Activated naive CD4-positive, alpha-beta T cell treated with anti-CD3 and anti-CD28 coated beads for 36 hours (primary cell): ENCODE measurements around the gene FBXO7. TPM values are rescaled to one million over a fixed set of nuclear protein-coding genes. Genes with fewer than 3 reads are reported as not detected.

ENCODE experiments used
- CTCF ChIA-PET: fragments of 350-600 bp; sonication (Branson Sonifier 250); formaldehyde crosslinking; loops from one replicate; lab custom pipeline; 2021; ENCODE audit warnings: antibody characterized with exemption; lab: Charles Lee
- DNase-seq: peaks from one replicate; pipeline ENCODE4 v3.0.0-alpha.2; 2020
- H3K27ac Mint-ChIP-seq: one replicate; pipeline ENCODE4 v1.8.0; 2021; ENCODE audit warnings: mild to moderate bottlenecking, mixed read lengths
- H3K27me3 Mint-ChIP-seq: one replicate; pipeline ENCODE4 v1.8.0; 2021; ENCODE audit warnings: low read depth, mixed read lengths
- H3K36me3 Mint-ChIP-seq: one replicate; pipeline ENCODE4 v1.8.0; 2021; ENCODE audit warnings: low read depth, mixed read lengths
- H3K4me1 Mint-ChIP-seq: one replicate; pipeline ENCODE4 v1.8.0; 2021; ENCODE audit warnings: low read depth, mixed read lengths
- H3K4me3 Mint-ChIP-seq: one replicate; pipeline ENCODE4 v1.8.0; 2021; ENCODE audit warnings: mild to moderate bottlenecking, moderate library complexity, mixed read lengths
- H3K9me3 Mint-ChIP-seq: one replicate; pipeline ENCODE4 v1.8.0; 2021; ENCODE audit warnings: mixed read lengths
- intact Hi-C: fragments of 100-400 bp; cut with micrococcal nuclease; formaldehyde crosslinking; loops from one replicate; pipeline ENCODE4 v1.15.1; 2023
- total RNA-seq, 2 experiments: library from RNA; stranded (reverse); gene quantifications; one replicate each; pipeline ENCODE4 v1.2.3, GENCODE V29; 2021

Gene FBXO7
- total RNA-seq, 2 experiments from 2014 or later, result 62.5 to 65.9 TPM

GRCh38 chr22:32492111-32492510 lies 17.5 kb downstream of the FBXO7 start:
- Mint-ChIP-seq H3K4me3 (no peak overlapping the region), H3K27me3 (no peaks in the 10 kb centered on the region), H3K27ac (no peak overlapping the region), H3K9me3 (no peaks in the 10 kb centered on the region), H3K36me3 (peaks cover 33% of the 10 kb centered on the region), H3K4me1 (no peaks in the 10 kb centered on the region)
- DNase-seq, result no peak
- CTCF ChIA-PET, result no interaction called here
- intact Hi-C loops, result no loop called here

- H3K36me3 Mint-ChIP-seq, result peaks cover 37% of the 10 kb centered on the region
- no peak overlapping the region for H3K4me3 Mint-ChIP-seq
- H3K4me1 Mint-ChIP-seq, result no peaks in the 10 kb centered on the region
- no peak for DNase-seq
- H3K27ac Mint-ChIP-seq, result no peak overlapping the region
- CTCF ChIA-PET, result interaction anchor here (1.0 to 1.1 kb wide), 2 partner anchors 20 to 23 kb away, joined by 3 read pairs; no protein-coding TSS in a partner anchor
- intact Hi-C loops, result no loop called here
- H3K9me3 Mint-ChIP-seq, result no peaks in the 10 kb centered on the region
- no peaks in the 10 kb centered on the region for H3K27me3 Mint-ChIP-seq
Observed at GRCh38 chr22:32493551-32493950, 18.9 kb downstream of the FBXO7 start.

DNA sequence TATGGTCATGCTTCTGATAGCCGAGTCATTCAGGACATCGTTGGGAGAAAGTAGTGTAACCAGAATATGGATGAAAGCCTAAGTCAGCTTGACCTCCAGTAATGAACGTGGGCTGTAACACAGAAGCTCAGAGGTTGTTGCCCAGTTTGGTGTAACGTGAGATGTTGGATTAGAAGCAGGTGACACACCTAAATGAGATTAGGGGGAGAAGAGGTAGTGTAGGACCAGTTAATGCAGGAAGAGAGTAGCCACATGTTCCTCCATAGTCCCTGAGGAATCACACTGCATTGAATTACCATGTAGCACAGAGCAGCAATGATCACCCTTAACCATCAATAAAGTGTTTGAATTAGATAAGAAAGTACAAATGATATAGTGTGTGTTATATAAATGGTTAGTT lies 20.4 kb downstream of the FBXO7 start:
- Mint-ChIP-seq H3K27ac (no peak overlapping the region), H3K27me3 (no peaks in the 10 kb centered on the region), H3K4me3 (no peak overlapping the region), H3K36me3 (peaks cover 41% of the 10 kb centered on the region), H3K9me3 (no peaks in the 10 kb centered on the region), H3K4me1 (no peaks in the 10 kb centered on the region)
- intact Hi-C loops, result no loop called here
- DNase-seq, result no peak
- CTCF ChIA-PET, result no interaction called here

- no peak overlapping the region for H3K4me3 Mint-ChIP-seq
- no peaks in the 10 kb centered on the region for H3K9me3 Mint-ChIP-seq
- CTCF ChIA-PET, result interaction anchor here (0.5 kb wide), 1 partner anchor 32 kb away, joined by 3 read pairs; no protein-coding TSS in a partner anchor
- H3K27me3 Mint-ChIP-seq, result no peaks in the 10 kb centered on the region
- no peak overlapping the region for H3K27ac Mint-ChIP-seq
- intact Hi-C loops, result no loop called here
- no peak for DNase-seq
- no peaks in the 10 kb centered on the region for H3K4me1 Mint-ChIP-seq
- H3K36me3 Mint-ChIP-seq, result peaks cover 20% of the 10 kb centered on the region
Observed at GRCh38 chr22:32499666-32500065, 25.1 kb downstream of the FBXO7 start.

GRCh38 chr22:32501836-32502752 lies 27.5 kb downstream of the FBXO7 start:
- no peaks in the 10 kb centered on the region for H3K27me3 Mint-ChIP-seq
- CTCF ChIA-PET, result interaction anchor here (0.6 kb wide), 1 partner anchor 224 kb away, joined by 3 read pairs; no protein-coding TSS in a partner anchor
- no peak overlapping the region for H3K27ac Mint-ChIP-seq
- H3K4me3 Mint-ChIP-seq, result no peak overlapping the region
- no peaks in the 10 kb centered on the region for H3K4me1 Mint-ChIP-seq
- no peak for DNase-seq
- H3K36me3 Mint-ChIP-seq, result peaks cover 12% of the 10 kb centered on the region
- H3K9me3 Mint-ChIP-seq, result no peaks in the 10 kb centered on the region
- intact Hi-C loops, result no loop called here

DNA sequence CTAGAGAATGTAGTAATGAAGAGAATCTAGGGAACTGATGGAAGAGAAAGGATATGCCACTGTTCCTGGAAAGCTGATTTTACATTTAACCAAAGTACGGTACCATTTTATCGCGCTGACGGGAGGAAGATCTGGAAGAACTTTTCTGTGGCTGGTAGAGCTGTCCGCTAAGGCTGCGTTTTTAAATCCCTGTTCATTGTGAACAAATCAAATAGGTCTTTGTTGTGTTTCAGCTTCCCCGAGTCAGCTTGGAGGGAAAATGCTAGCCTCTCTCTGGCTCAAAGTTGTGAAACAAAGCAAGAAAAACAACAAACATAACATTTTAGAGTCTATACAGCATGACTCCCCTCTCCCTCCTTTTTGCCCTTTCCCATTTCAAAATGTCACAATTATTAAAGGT lies 34.4 kb downstream of the FBXO7 start:
- Mint-ChIP-seq H3K36me3 (no peaks in the 10 kb centered on the region), H3K27ac (no peak overlapping the region), H3K4me3 (no peak overlapping the region), H3K27me3 (no peaks in the 10 kb centered on the region), H3K4me1 (no peaks in the 10 kb centered on the region), H3K9me3 (no peaks in the 10 kb centered on the region)
- DNase-seq, result no peak
- CTCF ChIA-PET, result interaction anchor here (1.0 kb wide), 1 partner anchor 288 kb away, joined by 4 read pairs; no protein-coding TSS in a partner anchor
- intact Hi-C loops, result no loop called here

DNA sequence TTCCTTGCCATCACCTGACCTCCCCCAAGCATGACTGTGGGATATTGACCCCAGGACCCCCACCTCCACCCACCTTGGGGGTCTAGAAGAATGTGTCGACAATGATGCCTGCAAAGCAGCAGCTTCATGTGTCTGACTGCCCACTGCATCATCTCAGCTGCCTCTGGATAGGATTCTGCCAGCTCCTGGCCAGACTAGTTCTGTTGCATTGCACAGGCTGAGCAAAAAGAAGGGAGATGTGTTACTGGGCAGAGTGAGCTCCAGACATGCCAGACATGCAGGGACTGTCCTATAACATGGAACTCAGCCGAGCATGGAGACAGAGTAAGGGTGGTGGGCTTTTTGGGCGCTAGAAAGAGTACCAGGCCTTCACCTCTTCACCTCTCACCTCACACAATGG lies 36.7 kb downstream of the FBXO7 start:
- H3K36me3 Mint-ChIP-seq, result no peaks in the 10 kb centered on the region
- H3K4me1 Mint-ChIP-seq, result no peaks in the 10 kb centered on the region
- H3K27ac Mint-ChIP-seq, result no peak overlapping the region
- H3K9me3 Mint-ChIP-seq, result no peaks in the 10 kb centered on the region
- CTCF ChIA-PET, result no interaction called here
- DNase-seq, result no peak
- H3K27me3 Mint-ChIP-seq, result no peaks in the 10 kb centered on the region
- no peak overlapping the region for H3K4me3 Mint-ChIP-seq
- intact Hi-C loops, result no loop called here

GRCh38 chr22:32511776-32512175 lies 37.2 kb downstream of the FBXO7 start:
- Mint-ChIP-seq H3K27ac (no peak overlapping the region), H3K4me3 (no peak overlapping the region), H3K9me3 (no peaks in the 10 kb centered on the region), H3K27me3 (no peaks in the 10 kb centered on the region), H3K4me1 (no peaks in the 10 kb centered on the region), H3K36me3 (no peaks in the 10 kb centered on the region)
- CTCF ChIA-PET, result no interaction called here
- intact Hi-C loops, result no loop called here
- DNase-seq, result no peak

- H3K9me3 Mint-ChIP-seq, result no peaks in the 10 kb centered on the region
- H3K27me3 Mint-ChIP-seq, result no peaks in the 10 kb centered on the region
- DNase-seq, result no peak
- CTCF ChIA-PET, result no interaction called here
- H3K4me1 Mint-ChIP-seq, result no peaks in the 10 kb centered on the region
- no peak overlapping the region for H3K4me3 Mint-ChIP-seq
- no peak overlapping the region for H3K27ac Mint-ChIP-seq
- intact Hi-C loops, result no loop called here
- H3K36me3 Mint-ChIP-seq, result no peaks in the 10 kb centered on the region
Observed at GRCh38 chr22:32512267-32512982, 37.8 kb downstream of the FBXO7 start.

DNA sequence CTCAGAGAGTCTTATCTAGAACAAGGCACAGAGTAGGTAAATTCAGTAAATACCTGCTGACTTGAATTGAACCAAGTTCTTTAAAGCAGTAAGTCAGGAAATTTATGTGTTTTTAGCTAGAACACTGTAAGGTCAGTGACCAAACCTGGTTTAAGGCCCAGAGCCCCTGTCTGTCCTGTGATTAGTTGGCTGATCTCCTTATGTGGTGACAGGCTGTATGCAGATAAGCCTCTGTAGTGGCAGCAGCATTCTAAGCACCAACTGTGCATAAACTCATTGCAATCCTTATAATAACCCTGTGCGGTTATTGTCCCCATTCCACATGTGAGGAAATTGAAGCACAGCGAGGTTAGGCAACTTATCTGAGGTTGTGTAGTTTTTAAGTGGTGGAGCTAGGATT lies 40.5 kb downstream of the FBXO7 start:
- CTCF ChIA-PET, result no interaction called here
- Mint-ChIP-seq H3K9me3 (no peaks in the 10 kb centered on the region), H3K4me3 (no peak overlapping the region), H3K4me1 (no peaks in the 10 kb centered on the region), H3K27ac (no peak overlapping the region), H3K27me3 (no peaks in the 10 kb centered on the region), H3K36me3 (no peaks in the 10 kb centered on the region)
- no peak for DNase-seq
- intact Hi-C loops, result loop anchor here (5.0 kb wide), 1 partner anchor 538 kb away; no protein-coding TSS in a partner anchor

DNA sequence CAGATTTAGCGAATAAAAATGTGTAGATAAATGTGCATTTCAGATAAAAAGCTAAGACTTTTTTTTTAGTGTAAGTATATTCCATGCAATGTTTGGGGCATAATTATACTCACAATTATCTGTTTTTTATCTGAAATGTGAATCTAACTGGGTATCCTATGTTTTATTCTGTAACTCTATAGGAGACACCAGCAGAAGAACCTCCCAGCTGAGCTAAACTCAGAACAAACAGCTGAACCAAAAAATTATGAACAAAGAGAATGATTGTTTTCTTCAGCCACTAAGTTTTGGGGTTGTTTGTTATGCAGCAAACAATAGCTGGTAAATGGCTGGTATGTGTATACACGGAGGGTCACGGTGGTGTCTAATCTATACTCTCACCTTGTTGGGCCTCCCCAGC lies 42.9 kb downstream of the FBXO7 start:
- H3K4me3 Mint-ChIP-seq, result no peak overlapping the region
- H3K4me1 Mint-ChIP-seq, result no peaks in the 10 kb centered on the region
- no peak overlapping the region for H3K27ac Mint-ChIP-seq
- H3K27me3 Mint-ChIP-seq, result no peaks in the 10 kb centered on the region
- no peaks in the 10 kb centered on the region for H3K36me3 Mint-ChIP-seq
- intact Hi-C loops, result loop anchor here (5.0 kb wide), 1 partner anchor 540 kb away; no protein-coding TSS in a partner anchor
- CTCF ChIA-PET, result interaction anchor here (1.5 kb wide), 1 partner anchor 11 kb away, joined by 5 read pairs; no protein-coding TSS in a partner anchor
- DNase-seq, result no peak
- no peaks in the 10 kb centered on the region for H3K9me3 Mint-ChIP-seq

GRCh38 chr22:32517921-32518320 lies 43.3 kb downstream of the FBXO7 start:
- Mint-ChIP-seq H3K4me3 (no peak overlapping the region), H3K4me1 (no peaks in the 10 kb centered on the region), H3K27me3 (no peaks in the 10 kb centered on the region), H3K9me3 (no peaks in the 10 kb centered on the region), H3K36me3 (no peaks in the 10 kb centered on the region), H3K27ac (no peak overlapping the region)
- CTCF ChIA-PET, result no interaction called here
- intact Hi-C loops, result loop anchor here (5.0 kb wide), 1 partner anchor 541 kb away; no protein-coding TSS in a partner anchor
- DNase-seq, result no peak
